Measurements from ENCODE around the gene AOX1. TPM values are rescaled to one million over a fixed set of nuclear protein-coding genes. Genes with fewer than 3 reads are reported as not detected.
A peak's percentile ranks its signal among the peaks of the same experiment; 100 is the strongest.

AOX1 gene
- total RNA-seq, 1 experiment from 2014 or later, result 3.5 TPM

GRCh38 chr2:200585340-200585729 lies 479 bp upstream of the AOX1 start:
- Mint-ChIP-seq H3K27ac (peak overlapping the region in 2 of 3 experiments; percentile 48 to 58; a peak in 3 of 7 replicates), H3K36me3 (ENCODE audit: insufficient read depth in 1 of 3, low read depth in 3 of 3) (no peaks in the 10 kb centered on the region), H3K27me3 (ENCODE audit: low read depth) (peaks cover 27% of the 10 kb centered on the region), H3K9me3 (no peaks in the 10 kb centered on the region), H3K4me3 (peak overlapping the region; percentile 72 to 90), H3K4me1 (peaks cover 3 to 12% of the 10 kb centered on the region in 2 experiments)
- no peak for TF ChIP-seq CTCF (conservative IDR thresholded peaks at IDR 0.05)
- Histone ChIP-seq H2BK120ac (ENCODE audit: low read depth, low read length, poor library complexity, severe bottlenecking) (no peak overlapping the region), H2BK5ac (ENCODE audit: insufficient read length, low read length) (no peak overlapping the region), H2BK20ac (ENCODE audit: low read depth, low read length, poor library complexity, severe bottlenecking) (no peak overlapping the region), H4K20me1 (ENCODE audit: control insufficient read depth, insufficient read depth, insufficient read length) (no peaks in the 10 kb centered on the region), H4K91ac (ENCODE audit: insufficient read length, low read depth, low read length) (no peak overlapping the region), H2BK12ac (ENCODE audit: insufficient read length, low read depth, low read length) (no peak overlapping the region), H3K23me2 (ENCODE audit: insufficient read length, low read depth, low read length, poor library complexity, severe bottlenecking) (peaks cover 11% of the 10 kb centered on the region), H3K23ac (ENCODE audit: insufficient read length, low read depth, low read length) (no peak overlapping the region), H3K18ac (ENCODE audit: insufficient read length, low read depth, low read length) (no peak overlapping the region), H3K27ac (ENCODE audit: insufficient read length, low read depth, low read length) (no peak overlapping the region), H3K56ac (ENCODE audit: insufficient read length, low read depth, low read length) (no peak overlapping the region), H2AFZ (ENCODE audit: low read length) (no peak overlapping the region), H3T11ph (ENCODE audit: low read length) (no peak overlapping the region), H3K27me3 (ENCODE audit: insufficient read depth, low read length) (no peaks in the 10 kb centered on the region; the same call in 1 of the 2 replicates), H3K9me3 (ENCODE audit: control insufficient read depth, low read depth, low read length) (no peaks in the 10 kb centered on the region), H3K4me2 (ENCODE audit: insufficient read depth, insufficient read length, low read length) (peak overlapping the region; percentile 62), H3K4me1 (ENCODE audit: insufficient read depth, low read length) (no peaks in the 10 kb centered on the region), H3K79me2 (ENCODE audit: insufficient read depth, low read length) (no peaks in the 10 kb centered on the region), H4K5ac (ENCODE audit: insufficient read length, low read depth, low read length) (no peak overlapping the region), H4K8ac (replicated peaks; ENCODE audit: insufficient read length, low read depth, low read length) (no peak overlapping the region), H2AK5ac (ENCODE audit: insufficient read length, low read length) (no peak overlapping the region), H3K14ac (ENCODE audit: insufficient read depth, low read length) (no peak overlapping the region), H3K9ac (ENCODE audit: extremely low read depth, insufficient read length, low read length) (peak overlapping the region; percentile 11), H2BK15ac (ENCODE audit: low read depth, low read length) (no peak overlapping the region), H3K79me1 (ENCODE audit: insufficient read depth, low read depth, low read length, poor library complexity, severe bottlenecking) (no peaks in the 10 kb centered on the region), H3K4ac (ENCODE audit: low read depth, low read length) (no peak overlapping the region)
- DNase-seq, result no peak
- no CpG with 5 or more reads among the region's 2 CpGs for WGBS (ENCODE audit: extremely low coverage, insufficient read length, low lambda C conversion rate)

Data from H9 (cell line).